Keratinocyte (primary cell): Measurements from ENCODE around the gene SMC5. TPM values are rescaled to one million over a fixed set of nuclear protein-coding genes. Genes with fewer than 3 reads are reported as not detected.

ENCODE experiments used
- DNase-seq: peaks from one replicate; pipeline ENCODE4 v3.0.0-alpha.2; 2011; ENCODE audit warnings: low read depth, missing footprints, low spot score
- FAIRE-seq: peaks from 2 replicates; lab custom pipeline; 2011; peaks lifted over from hg19 to GRCh38; lab: Jason Lieb, UNC
- H2AFZ ChIP-seq: 2 replicates; pipeline ENCODE4 v1.6.0; 2012; ENCODE audit warnings: low read length, control low read depth, inconsistent platforms; ENCODE audit not compliant: control insufficient read depth
- H3K27ac ChIP-seq: 2 replicates; pipeline ENCODE4 v1.5.1; 2011; ENCODE audit warnings: low read length; ENCODE audit not compliant: control insufficient read depth, insufficient read depth
- H3K27me3 ChIP-seq: 3 replicates; pipeline ENCODE4 v1.6.0; 2011; ENCODE audit warnings: low read length; ENCODE audit not compliant: control insufficient read depth, insufficient read depth; ENCODE audit errors: extremely low read depth
- H3K36me3 ChIP-seq, 2 experiments: 2 replicates in 1 of 2; 3 replicates in 1 of 2; pipeline ENCODE4 v1.5.1; 2011; ENCODE audit warnings: low read length in 2 of 2, mild to moderate bottlenecking in 1 of 2; ENCODE audit not compliant: control insufficient read depth in 2 of 2, insufficient read depth in 2 of 2; ENCODE audit errors: extremely low read depth in 1 of 2
- H3K4me1 ChIP-seq: 3 replicates; pipeline ENCODE4 v1.5.1; 2011; ENCODE audit warnings: low read length; ENCODE audit not compliant: control insufficient read depth, insufficient read depth; ENCODE audit errors: extremely low read depth
- H3K4me2 ChIP-seq: 3 replicates; pipeline ENCODE4 v1.6.0; 2011; ENCODE audit warnings: low read depth, low read length; ENCODE audit not compliant: control insufficient read depth, insufficient read depth; ENCODE audit errors: extremely low read depth
- H3K4me3 ChIP-seq, 3 experiments: fragments of 200-600 bp in 1 of 3; sonication (generic) in 1 of 3; 2 replicates in 2 of 3; 3 replicates in 1 of 3; pipeline ENCODE4 v1.5.1; 2011 to 2016; ENCODE audit warnings: low read length in 3 of 3, mild to moderate bottlenecking in 3 of 3, control low read depth in 2 of 3, inconsistent platforms in 1 of 3, low read depth in 1 of 3, mixed read lengths in 1 of 3, mixed run types in 1 of 3, moderate library complexity in 1 of 3; ENCODE audit not compliant: control insufficient read depth in 2 of 3, insufficient read depth in 2 of 3; ENCODE audit errors: extremely low read depth in 1 of 3
- H3K79me2 ChIP-seq: 2 replicates; pipeline ENCODE4 v1.6.0; 2012; ENCODE audit warnings: low read length; ENCODE audit not compliant: control insufficient read depth, insufficient read depth
- H3K9ac ChIP-seq: 3 replicates; pipeline ENCODE4 v1.6.0; 2011; ENCODE audit warnings: low read length; ENCODE audit not compliant: control insufficient read depth, insufficient read depth; ENCODE audit errors: extremely low read depth
- H3K9me1 ChIP-seq: 3 replicates; pipeline ENCODE4 v1.6.0; 2011; ENCODE audit warnings: low read length; ENCODE audit not compliant: control insufficient read depth, insufficient read depth; ENCODE audit errors: extremely low read depth
- H3K9me3 ChIP-seq: 2 replicates; pipeline ENCODE4 v1.5.1; 2012; ENCODE audit warnings: low read depth, low read length; ENCODE audit not compliant: control insufficient read depth
- H4K20me1 ChIP-seq: 3 replicates; pipeline ENCODE4 v1.6.0; 2011; ENCODE audit warnings: low read length; ENCODE audit not compliant: control insufficient read depth, insufficient read depth; ENCODE audit errors: extremely low read depth
- EZH2 ChIP-seq: IDR thresholded peaks from one replicate; pipeline ENCODE4 v1.6.1; 2012; ENCODE audit warnings: inconsistent platforms, mild to moderate bottlenecking, low read length, moderate library complexity
- dilution Hi-C: fragments of 300-500 bp; cut with MboI; formaldehyde crosslinking; loops from one replicate; pipeline ENCODE4 v1.7.0; 2020; ENCODE audit warnings: low sequenced_read_pairs; ENCODE audit not compliant: extremely low pct_ligation_motif_present
- polyA plus RNA-seq, 5 experiments: library from polyadenylated mRNA; depleted of rRNA in 3 of 5; stranded (reverse) in 3 of 5; stranded (forward) in 1 of 5; unstranded in 1 of 5; fragments of >200 nt; gene quantifications; 1 replicate in 1 of 5; 2 replicates in 3 of 5; 3 replicates in 1 of 5; pipeline versions ENCODE4 v1.2.1 to v1.2.3, GENCODE V29; 2011 to 2012; ENCODE audit warnings: missing spikeins in 2 of 5, low read depth in 1 of 5, low replicate concordance in 1 of 5
- TF ChIP-seq, protein P1 (sequence below), 3 experiments: IDR thresholded peaks in 1 of 3; conservative IDR thresholded peaks in 1 of 3; optimal IDR thresholded peaks in 1 of 3; 2 replicates in 2 of 3; 3 replicates in 1 of 3; pipeline versions ENCODE3 to v1.5.1; 2011; ENCODE audit warnings: low read length in 3 of 3, mild to moderate bottlenecking in 3 of 3, moderate library complexity in 2 of 3, control low read depth in 1 of 3, inconsistent platforms in 1 of 3; ENCODE audit not compliant: insufficient read depth in 2 of 3; ENCODE audit errors: extremely low read depth in 1 of 3

Gene SMC5
- polyA plus RNA-seq, 1 donor (not counting 4 experiments of a cell fraction or from before 2014, with no cell fraction given) = 16.5 TPM

DNA sequence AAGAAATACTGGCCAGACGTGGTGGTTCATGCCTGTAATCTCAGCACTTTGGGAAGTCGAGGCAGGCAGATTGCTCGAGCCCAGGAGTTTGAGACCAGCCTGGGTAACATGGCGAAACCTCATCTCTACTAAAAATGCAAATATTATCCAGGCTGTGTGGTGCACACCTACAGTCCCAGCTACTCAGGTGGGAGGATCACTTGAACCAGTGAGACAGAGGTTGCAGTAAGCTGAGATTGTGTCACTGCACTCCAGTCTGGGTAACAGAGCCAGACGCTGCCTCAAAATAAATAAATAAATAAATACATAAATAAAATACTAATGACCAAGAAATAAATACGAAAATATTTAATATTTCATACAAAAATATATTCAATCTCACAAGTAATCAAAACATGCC, 136.9 kb downstream of the SMC5 start:
- Histone ChIP-seq H3K4me2 (no peak overlapping the region), H3K9ac (no peak overlapping the region), H4K20me1 (peaks cover 3% of the 10 kb centered on the region), H3K4me3 (no peak overlapping the region), H3K27ac (no peak overlapping the region), H3K9me3 (no peaks in the 10 kb centered on the region), H3K4me1 (no peaks in the 10 kb centered on the region), H3K36me3 (no peaks in the 10 kb centered on the region), H3K79me2 (no peaks in the 10 kb centered on the region), H3K27me3 (no peaks in the 10 kb centered on the region), H2AFZ (no peak overlapping the region), H3K9me1 (no peaks in the 10 kb centered on the region)
- DNase-seq (no peak), FAIRE-seq (no peak)
- TF ChIP-seq EZH2 = no peak
- TF ChIP-seq, protein P1, sequence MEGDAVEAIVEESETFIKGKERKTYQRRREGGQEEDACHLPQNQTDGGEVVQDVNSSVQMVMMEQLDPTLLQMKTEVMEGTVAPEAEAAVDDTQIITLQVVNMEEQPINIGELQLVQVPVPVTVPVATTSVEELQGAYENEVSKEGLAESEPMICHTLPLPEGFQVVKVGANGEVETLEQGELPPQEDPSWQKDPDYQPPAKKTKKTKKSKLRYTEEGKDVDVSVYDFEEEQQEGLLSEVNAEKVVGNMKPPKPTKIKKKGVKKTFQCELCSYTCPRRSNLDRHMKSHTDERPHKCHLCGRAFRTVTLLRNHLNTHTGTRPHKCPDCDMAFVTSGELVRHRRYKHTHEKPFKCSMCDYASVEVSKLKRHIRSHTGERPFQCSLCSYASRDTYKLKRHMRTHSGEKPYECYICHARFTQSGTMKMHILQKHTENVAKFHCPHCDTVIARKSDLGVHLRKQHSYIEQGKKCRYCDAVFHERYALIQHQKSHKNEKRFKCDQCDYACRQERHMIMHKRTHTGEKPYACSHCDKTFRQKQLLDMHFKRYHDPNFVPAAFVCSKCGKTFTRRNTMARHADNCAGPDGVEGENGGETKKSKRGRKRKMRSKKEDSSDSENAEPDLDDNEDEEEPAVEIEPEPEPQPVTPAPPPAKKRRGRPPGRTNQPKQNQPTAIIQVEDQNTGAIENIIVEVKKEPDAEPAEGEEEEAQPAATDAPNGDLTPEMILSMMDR (optimal IDR thresholded peaks at IDR 0.05 in 1 of 3, IDR thresholded peaks at IDR 0.05 in 1 of 3, conservative IDR thresholded peaks at IDR 0.05 in 1 of 3; ENCODE audit: extremely low read depth in 1 of 3, insufficient read depth in 2 of 3, low read length in 3 of 3) = no peak
- dilution Hi-C loops = no loop called here

DNA sequence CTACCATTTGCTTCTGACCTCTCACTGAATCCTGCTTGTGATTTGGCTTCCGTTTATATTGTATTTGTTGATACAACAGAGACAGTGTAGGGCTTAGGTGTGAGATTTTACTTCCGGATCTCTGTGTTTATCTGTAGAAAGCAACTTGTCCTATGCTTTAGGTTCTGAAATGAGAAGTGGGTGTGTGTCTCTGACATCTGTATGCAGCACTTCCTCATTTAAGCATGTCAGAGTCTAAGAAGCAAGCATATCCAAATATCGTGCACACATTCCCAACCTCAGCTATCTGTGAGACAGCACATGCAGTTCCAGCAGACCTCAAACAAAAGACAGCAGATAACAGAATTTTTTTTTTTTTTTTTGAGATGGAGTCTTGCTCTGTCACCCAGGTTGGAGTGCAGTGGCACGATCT, 139.4 kb downstream of the SMC5 start:
- Histone ChIP-seq H4K20me1 (no peaks in the 10 kb centered on the region), H3K27ac (no peak overlapping the region), H3K4me1 (no peaks in the 10 kb centered on the region), H3K79me2 (no peaks in the 10 kb centered on the region), H3K9ac (no peak overlapping the region), H3K36me3 (no peaks in the 10 kb centered on the region), H3K9me1 (no peaks in the 10 kb centered on the region), H3K27me3 (no peaks in the 10 kb centered on the region), H3K9me3 (no peaks in the 10 kb centered on the region), H2AFZ (no peak overlapping the region), H3K4me2 (no peak overlapping the region), H3K4me3 (no peak overlapping the region)
- TF ChIP-seq EZH2 = no peak
- TF ChIP-seq, protein P1 (optimal IDR thresholded peaks at IDR 0.05 in 1 of 3, IDR thresholded peaks at IDR 0.05 in 1 of 3, conservative IDR thresholded peaks at IDR 0.05 in 1 of 3; ENCODE audit: extremely low read depth in 1 of 3, insufficient read depth in 2 of 3, low read length in 3 of 3) = no peak
- no peak for FAIRE-seq
- dilution Hi-C loops = no loop called here
- no peak for DNase-seq
